Measurements from ENCODE around the gene NQO2.

The NQO2 gene

DNA sequence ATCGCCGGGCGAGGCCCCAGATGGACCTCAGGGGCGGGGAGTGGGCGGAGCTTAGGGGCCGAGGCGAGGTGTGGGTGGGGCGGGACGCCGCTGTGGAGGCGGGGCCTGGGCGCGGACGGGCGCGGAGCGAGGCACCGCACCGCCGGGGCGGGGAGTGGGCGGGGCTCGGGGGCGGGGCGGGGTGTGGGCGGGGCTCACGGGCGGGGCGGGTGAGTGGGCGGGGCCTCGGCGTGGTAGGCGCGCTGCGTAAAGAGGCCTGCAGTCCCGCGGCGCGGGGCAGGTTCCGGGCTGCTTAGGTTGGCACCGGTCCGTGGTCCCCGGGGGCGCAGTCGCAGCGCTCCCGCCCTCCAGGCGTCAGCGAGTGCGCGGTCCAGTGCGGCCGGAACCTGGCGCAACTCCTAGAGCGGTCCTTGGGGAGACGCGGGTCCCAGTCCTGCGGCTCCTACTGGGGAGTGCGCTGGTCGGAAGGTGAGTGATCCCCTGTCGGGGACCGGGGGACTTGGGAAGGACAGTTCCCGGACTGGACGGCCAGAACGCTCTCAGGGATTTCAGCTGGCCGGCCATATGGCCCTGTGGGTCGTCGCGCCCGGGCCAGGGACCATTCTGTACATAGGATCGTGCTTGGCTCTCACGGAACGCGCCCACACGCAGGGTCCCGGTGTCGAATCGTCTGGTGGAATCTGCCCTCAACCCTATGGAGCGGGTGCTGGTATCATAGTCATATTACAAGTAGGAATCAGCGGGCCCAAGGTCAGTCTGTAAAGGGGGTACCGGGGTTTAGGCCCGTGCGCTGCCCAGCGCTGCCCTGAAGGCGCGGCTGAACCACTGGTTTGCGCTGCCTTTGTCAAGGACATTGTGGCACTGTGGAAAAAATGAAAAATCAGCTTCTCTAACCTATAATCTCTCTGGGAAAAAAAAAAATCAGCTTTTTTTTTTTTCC lies at the start of gene NQO2:
Gene NQO2, plus strand, starts transcription at position 277 of the 940 bp plus-strand sequence. CDS start 6,659 bp downstream, outside the sequence.
- peak; percentile 79 for DNase-seq

GRCh38 chr6:2950713-2951112 lies 49.0 kb upstream of the NQO2 start:
- DNase-seq: no peak

DNA sequence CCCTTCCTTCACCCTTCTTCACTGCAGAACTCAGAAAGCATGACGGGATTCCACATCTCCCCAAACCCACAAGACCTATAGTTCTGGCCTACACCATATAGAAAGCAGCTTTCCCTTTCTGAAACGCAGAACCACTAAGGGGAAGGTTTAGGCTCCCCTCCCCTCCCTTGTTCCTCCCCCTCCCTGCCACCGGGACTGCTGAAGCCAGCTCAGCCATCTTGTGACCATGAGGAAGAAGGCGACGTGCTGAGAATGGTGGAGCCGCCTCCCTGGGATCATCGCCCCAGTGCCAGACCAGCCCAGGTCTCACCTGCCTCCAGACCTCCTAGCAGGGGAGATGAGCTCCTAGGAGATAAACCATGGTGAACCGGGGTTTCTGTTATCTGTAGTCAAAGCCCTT lies 48.0 kb upstream of the NQO2 start:
- no peak for DNase-seq

- DNase-seq: peak; percentile 57
Observed at GRCh38 chr6:2952557-2953095, 47.1 kb upstream of the NQO2 start.

DNA sequence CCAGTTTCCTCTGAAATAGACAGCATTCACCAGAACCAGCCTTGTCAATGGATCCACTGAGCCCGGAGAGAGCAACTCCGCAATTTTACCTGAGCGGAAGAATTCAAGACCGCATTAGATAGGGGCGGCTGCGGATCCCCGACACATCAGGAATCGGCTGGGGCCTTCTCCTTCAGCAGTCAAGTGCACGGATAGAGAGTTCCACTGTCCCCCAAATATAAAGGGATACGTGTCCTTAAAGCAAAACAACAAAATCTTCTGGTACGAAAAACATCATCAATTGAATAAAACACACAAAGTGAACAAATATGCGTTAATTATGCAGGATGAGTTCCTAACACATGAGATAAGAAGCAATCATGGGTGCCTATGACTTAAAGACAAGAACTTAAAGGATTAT lies 46.6 kb upstream of the NQO2 start:
- DNase-seq: no peak

- DNase-seq: no peak
Observed at GRCh38 chr6:2956930-2957685, 42.6 kb upstream of the NQO2 start.

DNA sequence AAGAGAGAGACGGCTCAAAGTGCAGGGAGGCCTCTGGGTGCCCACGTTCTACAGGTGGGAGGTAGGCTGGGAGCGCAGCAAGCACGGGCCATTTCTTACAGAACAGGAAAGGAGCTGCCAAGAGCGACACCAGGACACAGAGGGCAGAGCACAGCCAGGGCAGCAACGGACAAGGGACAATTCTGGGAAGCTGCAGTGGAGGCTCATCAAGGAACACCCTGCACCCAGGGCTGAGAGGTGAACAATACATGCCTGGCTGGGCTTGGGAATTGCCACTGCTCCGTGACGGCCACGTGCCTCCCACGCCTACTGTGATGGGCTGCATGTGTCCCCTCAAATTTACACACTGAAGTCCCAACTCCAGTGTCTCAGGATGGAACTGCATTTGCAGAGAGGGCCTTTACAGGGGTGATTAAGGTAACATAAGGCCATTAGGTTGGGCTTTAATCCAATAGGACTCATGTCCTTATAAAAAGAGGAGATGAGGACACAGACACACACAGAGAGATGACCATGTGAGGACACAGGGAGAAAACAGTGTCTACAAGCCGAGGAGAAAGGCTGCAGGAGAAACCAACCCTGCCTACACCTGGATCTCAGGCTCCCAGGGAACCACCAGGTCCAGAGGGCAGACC lies 41.9 kb upstream of the NQO2 start:
- no peak for DNase-seq

DNA sequence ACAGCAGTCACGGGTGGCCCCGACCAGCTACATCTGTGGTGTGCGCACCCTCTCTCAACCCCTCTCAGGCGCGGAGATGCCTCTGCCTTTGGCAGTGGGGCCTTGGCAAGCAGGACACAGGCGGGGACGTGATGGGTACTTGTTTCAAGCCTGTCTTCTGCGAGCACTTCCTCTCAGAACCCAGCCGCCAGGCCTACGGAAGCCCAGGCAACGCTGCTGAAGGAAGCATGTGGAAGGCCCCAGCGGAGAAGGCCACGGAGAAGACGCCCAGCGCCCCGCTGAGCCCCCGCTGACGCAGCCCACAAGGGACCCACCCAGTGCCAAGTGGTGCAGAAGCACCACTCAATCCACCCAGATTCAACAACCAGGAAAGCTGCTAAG lies 41.4 kb upstream of the NQO2 start:
- DNase-seq: no peak

GRCh38 chr6:2958776-2959175 lies 40.9 kb upstream of the NQO2 start:
- no peak for DNase-seq

GRCh38 chr6:2959909-2960719 lies 39.6 kb upstream of the NQO2 start:
- DNase-seq: no peak

DNA sequence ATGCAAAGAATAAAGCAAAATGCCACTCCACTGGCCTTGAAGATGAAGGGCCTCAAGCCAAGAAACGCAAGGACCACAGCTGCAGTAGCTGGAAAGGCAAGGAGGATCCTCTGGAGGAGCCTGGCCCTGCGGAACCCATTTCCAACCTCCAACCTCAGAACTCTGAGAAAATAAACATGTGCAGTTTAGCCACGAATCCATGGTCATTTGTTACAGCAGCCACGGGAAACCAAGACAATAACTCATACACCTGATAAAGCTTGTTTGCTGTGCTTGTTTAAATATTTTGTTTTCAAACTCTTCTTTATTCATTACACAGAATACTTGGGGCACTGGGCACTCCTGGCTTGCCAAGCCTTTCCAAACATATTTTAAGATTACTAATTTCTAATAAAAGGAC lies 38.8 kb upstream of the NQO2 start:
- DNase-seq: no peak

DNA sequence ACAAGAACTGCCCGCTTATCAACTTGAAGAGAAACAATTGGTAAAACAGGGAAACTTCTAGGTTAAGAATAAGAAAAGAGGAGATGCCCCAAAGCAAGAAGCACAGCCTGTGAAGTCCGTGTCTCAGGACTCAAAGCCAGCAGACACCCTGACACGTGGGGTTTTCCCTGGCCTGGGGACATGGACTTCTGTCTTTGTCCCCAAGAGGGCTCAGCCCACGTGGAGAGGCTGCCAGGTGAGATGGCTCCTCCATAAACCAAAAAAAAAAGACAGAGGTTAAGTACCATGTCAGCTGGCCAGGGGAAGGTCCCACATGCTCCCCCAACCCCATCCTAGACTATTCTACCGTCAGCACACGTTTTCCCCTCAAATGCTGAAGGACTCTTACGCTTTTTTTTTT lies 38.2 kb upstream of the NQO2 start:
- no peak for DNase-seq

DNA sequence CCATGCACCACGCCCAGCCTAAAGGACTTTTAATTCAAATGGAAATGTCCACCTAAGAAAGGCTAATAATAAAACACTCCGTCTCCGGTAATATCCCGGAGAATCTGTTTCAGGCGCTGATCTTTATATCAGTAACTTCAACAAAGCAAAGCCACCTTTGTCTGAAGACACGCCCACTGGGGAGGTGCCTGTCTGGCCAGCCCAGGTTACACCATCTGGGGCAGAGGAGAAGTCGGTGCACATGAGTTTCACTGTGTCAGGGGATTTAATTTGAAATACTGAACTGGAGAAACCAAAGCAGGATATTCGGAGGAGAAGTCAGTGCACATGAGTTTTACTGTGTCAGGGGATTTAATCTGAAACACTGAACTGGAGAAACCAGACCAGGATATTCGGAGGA lies 37.7 kb upstream of the NQO2 start:
- no peak for DNase-seq

- DNase-seq: no peak
Observed at GRCh38 chr6:2962636-2963035, 37.1 kb upstream of the NQO2 start.

DNA sequence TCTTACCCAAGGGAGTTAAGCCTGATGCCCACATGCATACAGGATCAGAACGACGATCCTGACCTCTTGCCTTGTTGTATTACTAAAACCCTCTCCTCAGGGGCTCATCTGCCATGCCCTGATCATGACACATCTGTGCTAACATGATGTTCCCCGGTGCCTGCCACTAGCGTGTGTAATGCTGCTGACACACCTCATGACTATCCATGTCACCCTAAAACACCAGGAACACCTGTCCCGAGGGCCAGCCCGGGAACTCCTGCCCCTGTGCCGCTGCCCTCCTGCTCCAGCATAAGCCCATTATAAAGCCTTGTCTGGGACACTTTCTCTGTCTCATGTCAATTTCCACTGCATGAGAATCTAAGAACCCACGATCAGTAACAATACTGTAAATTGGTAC lies 35.9 kb upstream of the NQO2 start:
- DNase-seq: no peak

- DNase-seq: no peak
Observed at GRCh38 chr6:2964793-2965505, 34.7 kb upstream of the NQO2 start.

DNA sequence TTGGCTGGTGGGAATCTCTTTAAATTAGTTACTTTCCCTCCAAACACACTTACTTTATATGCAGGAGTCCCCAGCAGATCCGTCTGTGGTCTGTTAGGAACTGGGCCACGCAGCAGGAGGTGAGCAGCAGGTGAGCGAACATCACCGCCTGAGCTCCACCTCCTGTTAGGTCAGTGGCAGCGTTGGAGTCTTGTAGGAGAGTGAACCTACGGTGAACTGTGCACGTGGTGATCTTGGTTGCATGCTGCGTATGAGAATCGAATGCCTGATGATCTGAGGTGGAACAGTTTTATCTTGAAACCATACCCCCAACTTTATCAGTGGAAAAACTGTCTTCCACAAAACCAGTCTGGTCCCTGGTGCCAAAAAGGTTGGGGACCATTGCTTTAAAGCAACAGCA lies 33.3 kb upstream of the NQO2 start:
- DNase-seq: no peak

DNA sequence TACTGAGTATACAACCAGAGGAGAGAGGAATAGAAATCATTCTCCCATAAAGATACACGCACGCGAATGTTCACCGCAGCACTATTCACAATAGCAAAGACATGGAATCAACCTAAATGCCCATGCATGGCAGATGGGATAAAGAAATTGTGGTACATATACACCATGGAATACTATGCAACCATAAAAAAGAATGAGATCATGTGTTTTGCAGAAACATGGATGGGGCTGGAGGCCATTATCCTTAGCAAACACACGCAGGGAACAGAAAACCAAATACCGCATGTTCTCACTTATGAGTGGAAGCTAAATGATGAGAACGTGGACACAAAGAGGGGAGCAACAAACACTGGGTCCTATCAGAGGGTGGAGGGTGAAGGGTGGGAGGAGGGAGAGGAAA lies 31.8 kb upstream of the NQO2 start:
- DNase-seq: no peak

- no peak for DNase-seq
Observed at GRCh38 chr6:2968600-2969135, 31.0 kb upstream of the NQO2 start.

GRCh38 chr6:2969549-2969948 lies 30.1 kb upstream of the NQO2 start:
- no peak for DNase-seq

- DNase-seq: no peak
Observed at GRCh38 chr6:2970034-2970685, 29.5 kb upstream of the NQO2 start.
